GM19438 (cell line): ENCODE data around the gene CDKL5.

Source experiments
- ATAC-seq: cut with Tn5 transposase; IDR thresholded peaks from one replicate; pipeline ENCODE4 v1.9.1; 2021; ENCODE audit warnings: low read depth; ENCODE audit not compliant: unreplicated experiment

The CDKL5 gene

GRCh38 chrX:18682979-18683387 is 257.6 kb downstream of the CDKL5 start:
- ATAC-seq = no peak

GRCh38 chrX:18687856-18688495 is 262.6 kb downstream of the CDKL5 start:
- ATAC-seq = no peak

- no peak for ATAC-seq
Observed at GRCh38 chrX:18691431-18691830, 266.0 kb downstream of the CDKL5 start.

GRCh38 chrX:18692541-18692940 is 267.1 kb downstream of the CDKL5 start:
- ATAC-seq = no peak

GRCh38 chrX:18696653-18697052 is 271.2 kb downstream of the CDKL5 start:
- no peak for ATAC-seq

- ATAC-seq = no peak
Observed at GRCh38 chrX:18698737-18699650, 273.6 kb downstream of the CDKL5 start.

- ATAC-seq = no peak
Observed at GRCh38 chrX:18701621-18702361, 276.4 kb downstream of the CDKL5 start.

- no peak for ATAC-seq
Observed at GRCh38 chrX:18702362-18703195, 277.2 kb downstream of the CDKL5 start.
